Panc1 (cell line): Measurements from ENCODE around the gene PTGDR2.

Experiments
- POLR2AphosphoS5 ChIP-seq: IDR thresholded peaks from 2 replicates; pipeline ENCODE4 v1.6.1; 2012; ENCODE audit warnings: mild to moderate bottlenecking, low read depth, low read length, moderate library complexity
- TCF7L2 ChIP-seq: IDR thresholded peaks from 2 replicates; pipeline ENCODE4 v1.6.1; 2011; ENCODE audit warnings: mild to moderate bottlenecking, low read depth, low read length, inconsistent platforms
- TF ChIP-seq, protein P1 (sequence below): fragments of 450-650 bp; IDR thresholded peaks from 2 replicates; pipeline ENCODE4 v1.5.1; 2017; ENCODE audit warnings: mild to moderate bottlenecking
- TF ChIP-seq, protein P2 (sequence below), 2 experiments: IDR thresholded peaks; 2 replicates each; pipeline ENCODE4 v1.6.1; 2011 to 2012; ENCODE audit warnings: low read depth in 2 of 2, control low read depth in 1 of 2, low read length in 1 of 2, mild to moderate bottlenecking in 1 of 2, moderate library complexity in 1 of 2; ENCODE audit not compliant: insufficient read depth in 1 of 2

DNA sequence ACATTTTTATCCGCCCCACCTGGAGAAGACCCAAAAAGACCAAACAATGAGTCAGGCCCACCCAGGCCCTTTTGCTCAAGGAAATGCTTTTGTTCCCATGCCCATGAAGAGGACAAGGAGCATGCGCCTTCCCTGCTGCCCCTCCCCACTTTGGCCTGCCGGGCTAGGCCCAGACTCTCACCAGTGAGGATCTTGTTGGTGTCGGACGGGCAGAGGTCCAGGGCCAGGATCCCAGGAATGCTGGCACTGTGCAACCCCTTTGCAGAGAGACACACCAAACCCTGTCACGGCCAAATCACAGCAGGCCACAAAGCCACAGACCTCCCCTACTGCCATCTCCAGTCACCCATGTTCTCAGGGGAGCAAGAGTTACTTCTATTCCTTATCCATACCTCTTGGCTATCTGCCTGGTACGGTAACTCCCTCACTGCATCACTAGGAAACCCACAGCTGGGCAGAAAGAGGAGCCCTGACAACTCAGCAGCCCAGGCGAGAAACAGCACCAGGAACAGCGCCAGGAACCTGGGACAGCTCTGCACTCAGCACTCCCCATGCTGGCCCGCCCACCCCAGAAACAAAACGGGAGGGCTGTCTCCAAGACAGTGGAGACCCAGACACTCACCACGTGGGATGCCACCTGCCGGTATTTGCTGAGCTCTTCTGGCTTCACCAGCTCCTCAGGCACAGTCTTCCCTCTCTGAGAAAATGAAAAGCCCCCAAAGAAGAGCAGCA lies 45.1 kb upstream of the PTGDR2 start:
- TF ChIP-seq, protein P1, sequence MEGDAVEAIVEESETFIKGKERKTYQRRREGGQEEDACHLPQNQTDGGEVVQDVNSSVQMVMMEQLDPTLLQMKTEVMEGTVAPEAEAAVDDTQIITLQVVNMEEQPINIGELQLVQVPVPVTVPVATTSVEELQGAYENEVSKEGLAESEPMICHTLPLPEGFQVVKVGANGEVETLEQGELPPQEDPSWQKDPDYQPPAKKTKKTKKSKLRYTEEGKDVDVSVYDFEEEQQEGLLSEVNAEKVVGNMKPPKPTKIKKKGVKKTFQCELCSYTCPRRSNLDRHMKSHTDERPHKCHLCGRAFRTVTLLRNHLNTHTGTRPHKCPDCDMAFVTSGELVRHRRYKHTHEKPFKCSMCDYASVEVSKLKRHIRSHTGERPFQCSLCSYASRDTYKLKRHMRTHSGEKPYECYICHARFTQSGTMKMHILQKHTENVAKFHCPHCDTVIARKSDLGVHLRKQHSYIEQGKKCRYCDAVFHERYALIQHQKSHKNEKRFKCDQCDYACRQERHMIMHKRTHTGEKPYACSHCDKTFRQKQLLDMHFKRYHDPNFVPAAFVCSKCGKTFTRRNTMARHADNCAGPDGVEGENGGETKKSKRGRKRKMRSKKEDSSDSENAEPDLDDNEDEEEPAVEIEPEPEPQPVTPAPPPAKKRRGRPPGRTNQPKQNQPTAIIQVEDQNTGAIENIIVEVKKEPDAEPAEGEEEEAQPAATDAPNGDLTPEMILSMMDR = no peak
- TF ChIP-seq POLR2AphosphoS5 (no peak), TCF7L2 (no peak)
- TF ChIP-seq, protein P2, sequence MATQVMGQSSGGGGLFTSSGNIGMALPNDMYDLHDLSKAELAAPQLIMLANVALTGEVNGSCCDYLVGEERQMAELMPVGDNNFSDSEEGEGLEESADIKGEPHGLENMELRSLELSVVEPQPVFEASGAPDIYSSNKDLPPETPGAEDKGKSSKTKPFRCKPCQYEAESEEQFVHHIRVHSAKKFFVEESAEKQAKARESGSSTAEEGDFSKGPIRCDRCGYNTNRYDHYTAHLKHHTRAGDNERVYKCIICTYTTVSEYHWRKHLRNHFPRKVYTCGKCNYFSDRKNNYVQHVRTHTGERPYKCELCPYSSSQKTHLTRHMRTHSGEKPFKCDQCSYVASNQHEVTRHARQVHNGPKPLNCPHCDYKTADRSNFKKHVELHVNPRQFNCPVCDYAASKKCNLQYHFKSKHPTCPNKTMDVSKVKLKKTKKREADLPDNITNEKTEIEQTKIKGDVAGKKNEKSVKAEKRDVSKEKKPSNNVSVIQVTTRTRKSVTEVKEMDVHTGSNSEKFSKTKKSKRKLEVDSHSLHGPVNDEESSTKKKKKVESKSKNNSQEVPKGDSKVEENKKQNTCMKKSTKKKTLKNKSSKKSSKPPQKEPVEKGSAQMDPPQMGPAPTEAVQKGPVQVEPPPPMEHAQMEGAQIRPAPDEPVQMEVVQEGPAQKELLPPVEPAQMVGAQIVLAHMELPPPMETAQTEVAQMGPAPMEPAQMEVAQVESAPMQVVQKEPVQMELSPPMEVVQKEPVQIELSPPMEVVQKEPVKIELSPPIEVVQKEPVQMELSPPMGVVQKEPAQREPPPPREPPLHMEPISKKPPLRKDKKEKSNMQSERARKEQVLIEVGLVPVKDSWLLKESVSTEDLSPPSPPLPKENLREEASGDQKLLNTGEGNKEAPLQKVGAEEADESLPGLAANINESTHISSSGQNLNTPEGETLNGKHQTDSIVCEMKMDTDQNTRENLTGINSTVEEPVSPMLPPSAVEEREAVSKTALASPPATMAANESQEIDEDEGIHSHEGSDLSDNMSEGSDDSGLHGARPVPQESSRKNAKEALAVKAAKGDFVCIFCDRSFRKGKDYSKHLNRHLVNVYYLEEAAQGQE (IDR thresholded peaks at IDR 0.05; ENCODE audit: insufficient read depth in 1 of 2, low read depth in 2 of 2, low read length in 1 of 2) = no peak
